Tibial nerve (tissue), 4 donors: ENCODE measurements around the gene BATF.

Experiments used
- CTCF ChIP-seq, 5 experiments: fragments of 200-600 bp in 3 of 5; fragments of 450-650 bp in 2 of 5; sonication (generic) in 3 of 5; IDR thresholded peaks; one replicate each; pipeline ENCODE4 v1.5.1; 2016 to 2019; ENCODE audit warnings: antibody characterized with exemption in 5 of 5, mild to moderate bottlenecking in 3 of 5, moderate library complexity in 2 of 5
- EP300 ChIP-seq, 2 donors: sonication (generic); formaldehyde crosslinking; IDR thresholded peaks; one replicate each; pipeline ENCODE4 v1.6.1; 2017; ENCODE audit warnings: antibody characterized with exemption in 2 of 2, mild to moderate bottlenecking in 1 of 2
- POLR2A ChIP-seq, 2 donors: fragments of 450-650 bp; IDR thresholded peaks; one replicate each; pipeline ENCODE4 v1.6.1; 2017; ENCODE audit warnings: antibody characterized with exemption in 2 of 2, mild to moderate bottlenecking in 2 of 2, moderate library complexity in 2 of 2

- TF ChIP-seq POLR2A (IDR thresholded peaks at IDR 0.05) = no peak
- TF ChIP-seq CTCF (IDR thresholded peaks at IDR 0.05) = no peak
- no peak for TF ChIP-seq EP300 (IDR thresholded peaks at IDR 0.05)
Measured at GRCh38 chr14:75497701-75498100, 24.6 kb upstream of the BATF start.
